HepG2 (cell line): ENCODE measurements around the gene ATP6V0D1. TPM values are rescaled to one million over a fixed set of nuclear protein-coding genes. Genes with fewer than 3 reads are reported as not detected.
A peak's percentile ranks its signal among the peaks of the same experiment; 100 is the strongest.

Experiments used
- BORCS8-MEF2B ChIP-seq: sonication (generic); formaldehyde crosslinking; IDR thresholded peaks from 2 replicates; pipeline ENCODE4 v1.8.0; 2022; ENCODE audit warnings: mild to moderate bottlenecking, missing genetic modification reagents
- CBX1 ChIP-seq: IDR thresholded peaks from one replicate; pipeline ENCODE4 v1.6.1; 2016; ENCODE audit warnings: antibody characterized with exemption, low read depth
- HNRNPH1 ChIP-seq: fragments of 200-400 bp; formaldehyde crosslinking; optimal IDR thresholded peaks from 2 replicates; pipeline ENCODE3; 2017; ENCODE audit warnings: mild to moderate bottlenecking, low read depth, low read length
- HOXA3 ChIP-seq: sonication (generic); formaldehyde crosslinking; IDR thresholded peaks from 2 replicates; pipeline ENCODE4 v1.5.0; 2020; ENCODE audit warnings: missing genetic modification reagents
- MTF1 ChIP-seq: sonication (generic); formaldehyde crosslinking; IDR thresholded peaks from 2 replicates; pipeline ENCODE4 v1.5.0; 2020; ENCODE audit warnings: missing genetic modification reagents
- NFATC3 ChIP-seq: sonication (generic); formaldehyde crosslinking; IDR thresholded peaks from 2 replicates; pipeline ENCODE4 v1.5.1; 2020; ENCODE audit warnings: mild to moderate bottlenecking, missing genetic modification reagents
- PHF8 ChIP-seq: sonication (generic); formaldehyde crosslinking; IDR thresholded peaks from 2 replicates; pipeline ENCODE4 v1.5.0; 2020; ENCODE audit warnings: missing genetic modification reagents
- SIX1 ChIP-seq: sonication (generic); formaldehyde crosslinking; IDR thresholded peaks from 2 replicates; pipeline ENCODE4 v1.4.0; 2020; ENCODE audit warnings: missing genetic modification reagents, borderline replicate concordance
- U2AF2 ChIP-seq: fragments of 200-400 bp; formaldehyde crosslinking; IDR thresholded peaks from 2 replicates; pipeline ENCODE4 v1.6.1; 2017; ENCODE audit warnings: low read depth, mild to moderate bottlenecking, low read length
- ZNF451 ChIP-seq: sonication (generic); formaldehyde crosslinking; IDR thresholded peaks from 2 replicates; pipeline ENCODE4 v1.5.0; 2020; ENCODE audit warnings: mild to moderate bottlenecking, missing genetic modification reagents
- ZNF83 ChIP-seq: sonication (generic); formaldehyde crosslinking; IDR thresholded peaks from 2 replicates; pipeline ENCODE4 v1.4.0; 2020; ENCODE audit warnings: missing genetic modification reagents, mild to moderate bottlenecking, borderline replicate concordance
- polyA plus RNA-seq, 8 experiments: library from polyadenylated mRNA; depleted of rRNA in 3 of 8; stranded (reverse) in 7 of 8; unstranded in 1 of 8; fragments of >200 nt; fragmentation: Illumina TruSeq in 4 of 8; extraction: Trizol in 4 of 8; gene quantifications; 2 replicates each; pipeline versions ENCODE4 v1.2.1 to v1.2.3, GENCODE V29; 2011 to 2016; ENCODE audit warnings: low read depth in 4 of 8, missing spikeins in 1 of 8, mixed read lengths in 1 of 8; ENCODE audit not compliant: insufficient read depth in 1 of 8
- total RNA-seq, 5 experiments: library from RNA; depleted of rRNA; stranded (reverse); fragments of >200 nt; fragmentation: Illumina TruSeq; extraction: Trizol; gene quantifications; 2 replicates each; pipeline ENCODE4 v1.2.3, GENCODE V29; 2016; ENCODE audit warnings: low read depth in 1 of 5
- TF ChIP-seq, protein P1 (sequence below): sonication (generic); formaldehyde crosslinking; conservative IDR thresholded peaks from 2 replicates; pipeline ENCODE4 v1.8.0; 2022; ENCODE audit warnings: missing genetic modification reagents
- TF ChIP-seq, protein P2 (sequence below): sonication (generic); formaldehyde crosslinking; IDR thresholded peaks from 2 replicates; pipeline ENCODE4 v1.4.0; 2020; ENCODE audit warnings: missing genetic modification reagents, borderline replicate concordance
- TF ChIP-seq, protein P3 (sequence below): sonication (generic); formaldehyde crosslinking; IDR thresholded peaks from 2 replicates; pipeline ENCODE4 v1.8.1; 2023; ENCODE audit warnings: mild to moderate bottlenecking, inconsistent platforms, moderate library complexity, missing genetic modification reagents, borderline replicate concordance
- TF ChIP-seq, protein P4 (sequence below): sonication (generic); formaldehyde crosslinking; IDR thresholded peaks from 2 replicates; pipeline ENCODE4; 2020; ENCODE audit warnings: missing genetic modification reagents, mild to moderate bottlenecking, borderline replicate concordance
- TF ChIP-seq, protein P5 (sequence below): sonication (generic); formaldehyde crosslinking; IDR thresholded peaks from 2 replicates; pipeline ENCODE4 v1.4.0; 2020; ENCODE audit warnings: missing genetic modification reagents

ATP6V0D1 gene
- total and polyA plus RNA-seq, 2 of the 13 experiments (the other 11 are each of a cell fraction or from before 2014, with no cell fraction given), result 51.1 to 61.3 TPM

DNA sequence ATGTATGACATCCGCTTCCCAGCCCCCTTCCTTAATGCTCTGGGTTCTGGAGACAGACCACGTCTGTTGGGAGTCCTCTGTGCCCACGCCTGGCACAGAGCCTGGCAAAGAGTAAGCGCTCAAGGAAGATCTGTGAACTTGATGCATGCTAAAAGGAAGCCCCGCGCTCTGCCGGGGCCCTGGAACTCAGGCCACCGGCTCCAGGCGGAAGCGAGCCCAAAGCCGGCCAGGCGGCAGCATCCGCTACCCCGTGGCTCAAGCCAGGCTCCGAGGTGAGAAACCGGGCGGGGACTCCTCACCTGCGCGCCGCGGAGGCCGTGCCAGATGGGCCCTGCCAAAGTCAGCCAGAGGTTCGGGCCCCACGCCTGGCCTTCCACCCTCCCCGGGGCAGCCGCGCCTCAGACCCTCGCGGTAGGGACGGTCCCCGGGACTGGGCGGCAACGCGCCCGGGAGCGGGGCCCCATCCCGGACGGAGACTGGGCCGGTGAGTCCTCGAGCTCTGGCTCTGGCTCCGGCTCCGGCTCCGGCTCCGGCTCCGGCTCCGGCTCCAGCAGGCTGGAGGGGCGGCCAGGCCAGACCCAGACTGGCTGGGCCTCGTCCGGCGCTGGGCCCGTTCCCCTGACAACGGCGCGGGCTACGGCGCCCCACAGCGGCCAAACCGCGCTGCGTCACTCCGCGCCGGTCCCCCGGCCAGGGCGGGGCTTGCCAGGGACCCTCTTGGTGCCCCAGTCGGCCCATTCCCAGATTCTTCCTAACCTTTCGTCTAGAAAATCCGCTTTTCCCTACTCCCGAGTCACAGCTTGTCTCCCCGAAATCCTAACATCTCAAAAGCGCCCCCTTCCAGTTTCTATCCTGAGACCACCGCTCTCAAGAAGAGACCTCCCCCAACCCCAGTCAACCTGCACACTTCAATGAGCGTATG lies 64.8 kb downstream of the ATP6V0D1 start, which contains the start of gene ZDHHC1 (continued):
- TF ChIP-seq, protein P1, sequence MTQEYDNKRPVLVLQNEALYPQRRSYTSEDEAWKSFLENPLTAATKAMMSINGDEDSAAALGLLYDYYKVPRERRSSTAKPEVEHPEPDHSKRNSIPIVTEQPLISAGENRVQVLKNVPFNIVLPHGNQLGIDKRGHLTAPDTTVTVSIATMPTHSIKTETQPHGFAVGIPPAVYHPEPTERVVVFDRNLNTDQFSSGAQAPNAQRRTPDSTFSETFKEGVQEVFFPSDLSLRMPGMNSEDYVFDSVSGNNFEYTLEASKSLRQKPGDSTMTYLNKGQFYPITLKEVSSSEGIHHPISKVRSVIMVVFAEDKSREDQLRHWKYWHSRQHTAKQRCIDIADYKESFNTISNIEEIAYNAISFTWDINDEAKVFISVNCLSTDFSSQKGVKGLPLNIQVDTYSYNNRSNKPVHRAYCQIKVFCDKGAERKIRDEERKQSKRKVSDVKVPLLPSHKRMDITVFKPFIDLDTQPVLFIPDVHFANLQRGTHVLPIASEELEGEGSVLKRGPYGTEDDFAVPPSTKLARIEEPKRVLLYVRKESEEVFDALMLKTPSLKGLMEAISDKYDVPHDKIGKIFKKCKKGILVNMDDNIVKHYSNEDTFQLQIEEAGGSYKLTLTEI (CRISPR knock-in tag), result no peak
- TF ChIP-seq, protein P2, sequence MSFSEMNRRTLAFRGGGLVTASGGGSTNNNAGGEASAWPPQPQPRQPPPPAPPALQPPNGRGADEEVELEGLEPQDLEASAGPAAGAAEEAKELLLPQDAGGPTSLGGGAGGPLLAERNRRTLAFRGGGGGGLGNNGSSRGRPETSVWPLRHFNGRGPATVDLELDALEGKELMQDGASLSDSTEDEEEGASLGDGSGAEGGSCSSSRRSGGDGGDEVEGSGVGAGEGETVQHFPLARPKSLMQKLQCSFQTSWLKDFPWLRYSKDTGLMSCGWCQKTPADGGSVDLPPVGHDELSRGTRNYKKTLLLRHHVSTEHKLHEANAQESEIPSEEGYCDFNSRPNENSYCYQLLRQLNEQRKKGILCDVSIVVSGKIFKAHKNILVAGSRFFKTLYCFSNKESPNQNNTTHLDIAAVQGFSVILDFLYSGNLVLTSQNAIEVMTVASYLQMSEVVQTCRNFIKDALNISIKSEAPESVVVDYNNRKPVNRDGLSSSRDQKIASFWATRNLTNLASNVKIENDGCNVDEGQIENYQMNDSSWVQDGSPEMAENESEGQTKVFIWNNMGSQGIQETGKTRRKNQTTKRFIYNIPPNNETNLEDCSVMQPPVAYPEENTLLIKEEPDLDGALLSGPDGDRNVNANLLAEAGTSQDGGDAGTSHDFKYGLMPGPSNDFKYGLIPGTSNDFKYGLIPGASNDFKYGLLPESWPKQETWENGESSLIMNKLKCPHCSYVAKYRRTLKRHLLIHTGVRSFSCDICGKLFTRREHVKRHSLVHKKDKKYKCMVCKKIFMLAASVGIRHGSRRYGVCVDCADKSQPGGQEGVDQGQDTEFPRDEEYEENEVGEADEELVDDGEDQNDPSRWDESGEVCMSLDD (CRISPR knock-in tag), result peak; percentile 79; the same call in 1 of the 2 replicates
- TF ChIP-seq HOXA3 (CRISPR knock-in tag), result no peak; the same call in 1 of the 2 replicates
- TF ChIP-seq, protein P3, sequence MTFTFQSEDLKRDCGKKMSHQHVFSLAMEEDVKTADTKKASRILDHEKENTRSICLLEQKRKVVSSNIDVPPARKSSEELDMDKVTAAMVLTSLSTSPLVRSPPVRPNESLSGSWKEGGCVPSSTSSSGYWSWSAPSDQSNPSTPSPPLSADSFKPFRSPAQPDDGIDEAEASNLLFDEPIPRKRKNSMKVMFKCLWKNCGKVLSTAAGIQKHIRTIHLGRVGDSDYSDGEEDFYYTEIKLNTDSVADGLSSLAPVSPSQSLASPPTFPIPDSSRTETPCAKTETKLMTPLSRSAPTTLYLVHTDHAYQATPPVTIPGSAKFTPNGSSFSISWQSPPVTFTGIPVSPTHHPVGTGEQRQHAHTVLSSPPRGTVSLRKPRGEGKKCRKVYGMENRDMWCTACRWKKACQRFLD (CRISPR knock-in tag), result no peak
- TF ChIP-seq NFATC3 (CRISPR knock-in tag), result no peak
- no peak for TF ChIP-seq HNRNPH1
- no peak for TF ChIP-seq SIX1 (CRISPR knock-in tag)
- no peak; the same call in 1 of the 2 replicates for TF ChIP-seq ZNF83 (CRISPR knock-in tag)
- peak; percentile 83; the same call in 1 of the 2 replicates for TF ChIP-seq ZNF451 (CRISPR knock-in tag)
- TF ChIP-seq BORCS8-MEF2B (CRISPR knock-in tag), result peak; percentile 81; the same call in 1 of the 2 replicates
- TF ChIP-seq, protein P4, sequence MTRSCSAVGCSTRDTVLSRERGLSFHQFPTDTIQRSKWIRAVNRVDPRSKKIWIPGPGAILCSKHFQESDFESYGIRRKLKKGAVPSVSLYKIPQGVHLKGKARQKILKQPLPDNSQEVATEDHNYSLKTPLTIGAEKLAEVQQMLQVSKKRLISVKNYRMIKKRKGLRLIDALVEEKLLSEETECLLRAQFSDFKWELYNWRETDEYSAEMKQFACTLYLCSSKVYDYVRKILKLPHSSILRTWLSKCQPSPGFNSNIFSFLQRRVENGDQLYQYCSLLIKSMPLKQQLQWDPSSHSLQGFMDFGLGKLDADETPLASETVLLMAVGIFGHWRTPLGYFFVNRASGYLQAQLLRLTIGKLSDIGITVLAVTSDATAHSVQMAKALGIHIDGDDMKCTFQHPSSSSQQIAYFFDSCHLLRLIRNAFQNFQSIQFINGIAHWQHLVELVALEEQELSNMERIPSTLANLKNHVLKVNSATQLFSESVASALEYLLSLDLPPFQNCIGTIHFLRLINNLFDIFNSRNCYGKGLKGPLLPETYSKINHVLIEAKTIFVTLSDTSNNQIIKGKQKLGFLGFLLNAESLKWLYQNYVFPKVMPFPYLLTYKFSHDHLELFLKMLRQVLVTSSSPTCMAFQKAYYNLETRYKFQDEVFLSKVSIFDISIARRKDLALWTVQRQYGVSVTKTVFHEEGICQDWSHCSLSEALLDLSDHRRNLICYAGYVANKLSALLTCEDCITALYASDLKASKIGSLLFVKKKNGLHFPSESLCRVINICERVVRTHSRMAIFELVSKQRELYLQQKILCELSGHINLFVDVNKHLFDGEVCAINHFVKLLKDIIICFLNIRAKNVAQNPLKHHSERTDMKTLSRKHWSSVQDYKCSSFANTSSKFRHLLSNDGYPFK (CRISPR knock-in tag), result no peak
- TF ChIP-seq CBX1, result no peak
- no peak; the same call in 1 of the 2 replicates for TF ChIP-seq MTF1 (CRISPR knock-in tag)
- peak; percentile 86 for TF ChIP-seq PHF8 (CRISPR knock-in tag)
- no peak for TF ChIP-seq U2AF2
- TF ChIP-seq, protein P5, sequence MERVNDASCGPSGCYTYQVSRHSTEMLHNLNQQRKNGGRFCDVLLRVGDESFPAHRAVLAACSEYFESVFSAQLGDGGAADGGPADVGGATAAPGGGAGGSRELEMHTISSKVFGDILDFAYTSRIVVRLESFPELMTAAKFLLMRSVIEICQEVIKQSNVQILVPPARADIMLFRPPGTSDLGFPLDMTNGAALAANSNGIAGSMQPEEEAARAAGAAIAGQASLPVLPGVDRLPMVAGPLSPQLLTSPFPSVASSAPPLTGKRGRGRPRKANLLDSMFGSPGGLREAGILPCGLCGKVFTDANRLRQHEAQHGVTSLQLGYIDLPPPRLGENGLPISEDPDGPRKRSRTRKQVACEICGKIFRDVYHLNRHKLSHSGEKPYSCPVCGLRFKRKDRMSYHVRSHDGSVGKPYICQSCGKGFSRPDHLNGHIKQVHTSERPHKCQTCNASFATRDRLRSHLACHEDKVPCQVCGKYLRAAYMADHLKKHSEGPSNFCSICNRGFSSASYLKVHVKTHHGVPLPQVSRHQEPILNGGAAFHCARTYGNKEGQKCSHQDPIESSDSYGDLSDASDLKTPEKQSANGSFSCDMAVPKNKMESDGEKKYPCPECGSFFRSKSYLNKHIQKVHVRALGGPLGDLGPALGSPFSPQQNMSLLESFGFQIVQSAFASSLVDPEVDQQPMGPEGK (CRISPR knock-in tag), result peak; percentile 73
